ENCODE results near the gene CYP3A4. TPM values are rescaled to one million over a fixed set of nuclear protein-coding genes. Genes with fewer than 3 reads are reported as not detected.

Gene CYP3A4
- total RNA-seq, 3 donors from 2014 or later (not counting 1 experiment from before 2014, with no cell fraction given): not detected

- Mint-ChIP-seq H3K4me3 (no peak overlapping the region), H3K9me3 (peaks cover 0 to 2% of the 10 kb centered on the region in 2 donors), H3K27me3 (ENCODE audit: low read depth in 2 of 2) (peaks cover 14 to 29% of the 10 kb centered on the region in 2 donors), H3K27ac (no peak overlapping the region), H3K4me1 (peaks cover 0 to 5% of the 10 kb centered on the region in 2 donors), H3K36me3 (peaks cover 8% of the 10 kb centered on the region)
- no peaks in the 10 kb centered on the region for H3K27me3 ChIP-seq (ENCODE audit: control insufficient read depth, insufficient read depth, low read length)
- intact Hi-C loops (cut with micrococcal nuclease): no loop called here
- ATAC-seq (no peak), DNase-seq (no peak)
- no peak overlapping the region for H3K4me3 ChIP-seq (ENCODE audit: low read length)
- H3K36me3 ChIP-seq (ENCODE audit: control insufficient read depth, insufficient read depth, low read length): no peaks in the 10 kb centered on the region
- no peak for TF ChIP-seq CTCF (IDR thresholded peaks at IDR 0.05)
- H3K27ac ChIP-seq (ENCODE audit: low read length): no peak overlapping the region
- H3K4me1 ChIP-seq (ENCODE audit: control insufficient read depth, insufficient read depth, low read length): no peaks in the 10 kb centered on the region
- 95% methylated on average over 2 of the region's 2 CpGs for WGBS (ENCODE audit: insufficient coverage)
- no peaks in the 10 kb centered on the region for H3K9me3 ChIP-seq (ENCODE audit: control insufficient read depth, insufficient read depth, low read length)
Observed at GRCh38 chr7:99741441-99741795, 42.6 kb downstream of the CYP3A4 start.

GRCh38 chr7:99740573-99741440 lies 43.2 kb downstream of the CYP3A4 start:
- Mint-ChIP-seq H3K27ac (no peak overlapping the region), H3K4me3 (no peak overlapping the region), H3K36me3 (peaks cover 8% of the 10 kb centered on the region), H3K27me3 (ENCODE audit: low read depth in 2 of 2) (peaks cover 14 to 24% of the 10 kb centered on the region in 2 donors), H3K4me1 (peaks cover 0 to 5% of the 10 kb centered on the region in 2 donors), H3K9me3 (peaks cover 0 to 2% of the 10 kb centered on the region in 2 donors)
- Histone ChIP-seq H3K27me3 (ENCODE audit: control insufficient read depth, insufficient read depth, low read length) (no peaks in the 10 kb centered on the region), H3K36me3 (ENCODE audit: control insufficient read depth, insufficient read depth, low read length) (no peaks in the 10 kb centered on the region), H3K9me3 (ENCODE audit: control insufficient read depth, insufficient read depth, low read length) (no peaks in the 10 kb centered on the region), H3K27ac (ENCODE audit: low read length) (no peak overlapping the region), H3K4me3 (ENCODE audit: low read length) (no peak overlapping the region), H3K4me1 (ENCODE audit: control insufficient read depth, insufficient read depth, low read length) (no peaks in the 10 kb centered on the region)
- intact Hi-C loops (cut with micrococcal nuclease): no loop called here
- WGBS (ENCODE audit: insufficient coverage): 92% methylated on average over 4 of the region's 5 CpGs
- TF ChIP-seq CTCF (IDR thresholded peaks at IDR 0.05): no peak
- no peak for DNase-seq
- ATAC-seq: no peak

GRCh38 chr7:99739699-99740572 lies 44.0 kb downstream of the CYP3A4 start:
- DNase-seq (no peak), ATAC-seq (no peak)
- peaks cover 0 to 5% of the 10 kb centered on the region in 2 donors for H3K4me1 Mint-ChIP-seq
- Histone ChIP-seq H3K27me3 (ENCODE audit: control insufficient read depth, insufficient read depth, low read length) (no peaks in the 10 kb centered on the region), H3K36me3 (ENCODE audit: control insufficient read depth, insufficient read depth, low read length) (no peaks in the 10 kb centered on the region), H3K27ac (ENCODE audit: low read length) (no peak overlapping the region), H3K4me1 (ENCODE audit: control insufficient read depth, insufficient read depth, low read length) (no peaks in the 10 kb centered on the region), H3K9me3 (ENCODE audit: control insufficient read depth, insufficient read depth, low read length) (no peaks in the 10 kb centered on the region), H3K4me3 (ENCODE audit: low read length) (no peak overlapping the region)
- peaks cover 0 to 2% of the 10 kb centered on the region in 2 donors for H3K9me3 Mint-ChIP-seq
- no peak for TF ChIP-seq CTCF (IDR thresholded peaks at IDR 0.05)
- H3K36me3 Mint-ChIP-seq: peaks cover 8% of the 10 kb centered on the region
- H3K4me3 Mint-ChIP-seq: no peak overlapping the region
- H3K27me3 Mint-ChIP-seq (ENCODE audit: low read depth in 2 of 2): peaks cover 9 to 15% of the 10 kb centered on the region in 2 donors
- H3K27ac Mint-ChIP-seq: no peak overlapping the region
- intact Hi-C loops (cut with micrococcal nuclease): no loop called here
- WGBS (ENCODE audit: insufficient coverage): 95% methylated on average over 1 of the region's 2 CpGs

Data from natural killer cell (primary cell).